HG03442 (cell line): ENCODE measurements around the gene WNT16.
"Not testable (repeated sequence)": the region's sequence is repeated elsewhere in the genome, so short reads cannot be mapped to it uniquely, and the experiment has no call there.

Experiments
- ATAC-seq: cut with Tn5 transposase; IDR thresholded peaks from one replicate; pipeline ENCODE4 v1.9.1; 2021; ENCODE audit warnings: mild to moderate bottlenecking, moderate library complexity; ENCODE audit not compliant: unreplicated experiment

The WNT16 gene

GRCh38 chr7:121305109-121305508, 23.7 kb upstream of the WNT16 start:
- ATAC-seq: no peak

DNA sequence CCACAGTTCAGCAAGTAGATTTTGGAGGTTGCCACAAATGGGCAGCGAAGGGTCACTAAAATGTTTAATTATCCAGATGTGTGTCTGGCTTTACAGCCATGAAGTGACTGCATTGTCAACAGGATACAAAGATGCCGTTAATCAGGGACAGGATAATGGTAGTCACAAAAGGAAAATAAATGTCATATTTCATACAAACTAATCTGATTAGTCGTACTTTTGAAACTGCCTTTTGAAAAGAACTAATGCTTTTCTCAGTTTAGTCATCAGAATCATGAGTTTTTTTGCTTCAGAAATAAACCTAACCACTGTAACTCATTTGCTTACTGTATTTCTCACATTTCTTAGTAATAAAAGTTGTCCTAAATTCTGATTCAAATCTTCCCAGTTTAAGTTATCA, 22.2 kb upstream of the WNT16 start:
- ATAC-seq: no peak

GRCh38 chr7:121307021-121307574, 21.7 kb upstream of the WNT16 start:
- ATAC-seq: no peak

DNA sequence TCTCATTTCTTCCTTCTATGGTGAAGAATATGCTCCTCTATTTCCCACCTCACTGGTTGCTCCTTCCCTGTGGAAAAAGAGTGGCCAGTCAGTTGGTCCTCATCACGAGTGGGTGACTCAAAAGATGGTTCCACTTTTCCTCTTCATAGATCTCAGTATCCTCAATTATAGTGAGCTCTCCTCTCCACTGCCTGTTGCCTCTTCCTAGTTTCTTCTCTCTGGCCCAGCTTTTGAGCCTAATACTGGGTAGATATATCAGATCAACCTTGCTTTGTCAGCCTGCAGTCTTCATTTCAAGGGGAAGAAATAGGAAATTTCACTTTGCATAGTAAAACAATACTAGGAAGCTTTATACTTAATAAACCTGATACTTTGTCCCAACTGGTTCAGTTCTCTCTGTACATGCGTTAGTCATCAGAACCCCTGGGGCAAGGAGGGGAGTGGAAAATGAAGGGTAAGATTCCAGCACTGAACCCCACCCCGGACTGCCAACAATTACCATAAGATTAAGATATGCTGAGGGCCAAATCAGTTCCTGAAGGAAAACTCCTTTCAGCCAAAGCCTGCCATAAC, 15.5 kb upstream of the WNT16 start:
- no peak for ATAC-seq

DNA sequence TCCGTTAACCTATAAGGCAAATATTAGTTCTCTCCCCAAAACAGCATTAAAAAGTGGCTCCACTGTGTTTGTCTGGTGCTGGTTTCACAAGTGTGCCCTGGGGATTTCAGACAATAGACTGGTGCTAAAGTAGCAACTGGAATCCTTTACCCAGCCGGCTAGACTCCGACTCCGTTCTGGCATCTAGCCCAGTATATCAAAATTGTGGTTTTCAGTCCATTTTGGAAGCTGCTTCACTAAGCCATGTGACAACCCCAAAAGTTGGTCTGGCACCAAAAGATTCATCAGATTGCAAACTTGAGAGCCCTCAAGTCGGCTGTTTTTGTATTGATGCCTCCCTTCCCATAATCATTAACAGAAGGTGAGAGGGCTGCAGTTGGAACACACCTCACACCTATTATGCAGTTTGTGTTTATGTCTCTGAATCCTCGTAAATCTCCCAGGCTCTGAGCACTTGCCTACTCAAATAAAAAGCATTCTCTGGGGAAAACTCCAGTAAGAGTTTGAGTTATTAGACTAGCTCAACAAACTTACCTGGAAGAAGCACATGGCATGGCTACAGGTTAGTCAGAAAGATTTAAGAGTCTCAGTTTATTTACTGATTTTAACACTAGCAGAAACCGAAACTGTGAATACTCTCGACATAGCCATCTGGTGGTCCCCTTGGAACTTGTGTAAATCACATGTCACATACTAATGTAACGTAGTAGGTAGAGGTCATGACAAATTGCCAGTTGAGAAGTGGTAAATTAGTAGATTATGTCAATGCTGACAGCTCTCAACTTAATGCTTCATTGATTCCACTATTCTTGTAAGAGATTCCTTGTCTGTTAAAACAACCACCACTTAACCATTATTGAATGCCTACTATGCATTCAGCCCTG, 14.8 kb upstream of the WNT16 start:
- ATAC-seq: peak; percentile 91

GRCh38 chr7:121315170-121315569, 13.6 kb upstream of the WNT16 start:
- not testable (repeated sequence) for ATAC-seq

DNA sequence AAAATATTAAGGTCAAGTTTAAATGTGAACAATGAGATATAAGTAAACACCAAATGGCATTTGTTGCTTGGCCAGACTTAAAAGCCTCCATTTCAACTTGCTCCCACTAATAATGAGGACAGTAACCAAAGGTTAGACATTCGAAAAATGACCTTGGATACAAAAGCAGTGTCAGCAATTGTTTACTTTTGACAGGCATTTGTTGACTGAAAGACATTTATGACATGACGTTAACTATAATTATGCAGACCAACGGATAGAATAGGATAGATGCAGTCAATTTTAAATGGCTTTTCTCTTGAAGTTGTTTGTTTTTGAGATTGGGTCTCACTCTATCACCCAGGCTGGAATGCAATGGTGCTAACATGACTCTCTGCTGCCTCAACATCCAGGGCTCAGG, 6.3 kb upstream of the WNT16 start:
- ATAC-seq: no peak

- no peak for ATAC-seq
Observed at GRCh38 chr7:121323515-121324302, 5.1 kb upstream of the WNT16 start.

GRCh38 chr7:121327671-121328070, 1.1 kb upstream of the WNT16 start:
- ATAC-seq: no peak

DNA sequence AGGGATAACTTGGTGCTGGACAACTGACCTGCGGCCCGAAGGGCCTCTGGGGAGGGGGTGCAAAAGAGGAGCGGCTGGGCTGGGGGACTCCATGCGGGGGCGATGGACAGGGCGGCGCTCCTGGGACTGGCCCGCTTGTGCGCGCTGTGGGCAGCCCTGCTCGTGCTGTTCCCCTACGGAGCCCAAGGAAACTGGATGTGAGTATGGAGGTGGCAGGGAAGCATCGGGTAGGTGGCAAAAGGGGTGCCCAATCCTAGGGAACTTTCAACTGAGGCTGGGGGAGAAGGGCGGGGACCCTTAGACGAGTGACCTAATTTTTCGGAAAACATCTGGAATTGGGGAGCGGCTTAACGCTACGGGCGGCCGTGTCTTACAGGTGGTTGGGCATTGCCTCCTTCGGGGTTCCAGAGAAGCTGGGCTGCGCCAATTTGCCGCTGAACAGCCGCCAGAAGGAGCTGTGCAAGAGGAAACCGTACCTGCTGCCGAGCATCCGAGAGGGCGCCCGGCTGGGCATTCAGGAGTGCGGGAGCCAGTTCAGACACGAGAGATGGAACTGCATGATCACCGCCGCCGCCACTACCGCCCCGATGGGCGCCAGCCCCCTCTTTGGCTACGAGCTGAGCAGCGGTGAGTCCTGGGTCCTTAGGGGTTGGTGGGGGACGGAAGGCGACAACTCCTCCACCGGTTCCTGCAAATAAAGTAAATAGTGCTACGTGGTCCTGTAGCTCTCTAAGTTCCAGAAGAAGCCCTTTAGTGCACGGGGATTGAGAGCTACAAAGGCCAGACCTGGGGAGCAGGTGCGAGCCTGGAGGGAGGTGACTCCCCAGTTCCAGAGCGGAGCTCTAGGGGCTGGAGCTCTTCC, 622 bp downstream of the WNT16 start:
- ATAC-seq: peak; percentile 60

DNA sequence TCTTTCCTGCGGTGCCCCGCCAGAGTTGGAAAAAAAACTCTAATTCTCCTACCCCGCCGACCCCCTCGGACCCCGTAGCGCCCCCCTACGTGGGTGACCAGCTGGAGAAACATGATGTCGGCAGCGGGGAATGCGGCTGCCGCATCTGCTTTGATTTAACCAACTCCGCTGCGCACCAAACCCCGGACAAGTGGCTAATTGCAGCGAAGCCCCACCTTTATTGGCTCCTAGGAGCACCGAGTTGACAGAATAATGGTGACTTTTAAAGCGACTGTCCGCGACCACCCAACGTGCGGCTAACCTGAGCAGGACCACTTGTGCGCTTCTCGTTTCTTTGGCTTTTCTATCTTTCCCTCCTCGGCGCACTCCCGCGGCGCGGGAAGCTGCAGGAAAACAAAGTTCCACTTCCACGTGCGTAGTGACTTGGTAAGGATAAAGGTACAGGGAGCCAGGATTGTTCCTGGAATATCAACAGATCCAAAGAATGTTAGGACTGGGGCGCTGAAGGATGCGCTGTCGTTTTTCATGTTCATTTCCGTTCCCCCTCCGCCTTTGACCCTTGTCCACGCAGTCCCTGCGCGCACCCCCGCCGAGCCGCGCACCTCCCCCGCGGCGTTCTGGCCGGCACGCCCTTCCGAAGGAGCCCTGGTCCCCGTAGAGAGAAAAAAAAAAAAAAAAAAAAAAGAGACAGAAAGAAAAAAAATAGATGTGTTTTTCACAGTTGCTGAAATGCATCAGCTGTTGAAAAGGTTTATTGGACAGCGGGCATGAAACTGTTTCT, 1.4 kb downstream of the WNT16 start:
- peak; percentile 22 for ATAC-seq

DNA sequence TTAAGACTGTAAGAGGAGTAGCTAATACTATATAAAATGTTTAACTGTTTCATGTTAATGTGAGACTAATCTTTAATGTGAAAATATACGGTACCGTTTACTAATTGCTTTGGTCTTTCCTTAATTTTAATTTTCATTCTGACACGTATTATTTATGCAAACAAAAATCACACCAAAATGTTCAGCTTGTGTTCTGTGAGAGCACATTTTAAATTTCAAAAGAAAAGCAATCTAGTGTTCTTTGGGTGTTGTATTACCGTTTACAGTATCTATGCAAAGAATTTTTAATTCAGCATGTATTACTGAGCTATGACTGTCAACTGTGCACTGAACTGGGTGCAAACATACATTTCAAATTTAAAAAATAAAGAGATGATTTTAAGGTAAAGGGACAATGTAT, 2.2 kb downstream of the WNT16 start:
- ATAC-seq: no peak

DNA sequence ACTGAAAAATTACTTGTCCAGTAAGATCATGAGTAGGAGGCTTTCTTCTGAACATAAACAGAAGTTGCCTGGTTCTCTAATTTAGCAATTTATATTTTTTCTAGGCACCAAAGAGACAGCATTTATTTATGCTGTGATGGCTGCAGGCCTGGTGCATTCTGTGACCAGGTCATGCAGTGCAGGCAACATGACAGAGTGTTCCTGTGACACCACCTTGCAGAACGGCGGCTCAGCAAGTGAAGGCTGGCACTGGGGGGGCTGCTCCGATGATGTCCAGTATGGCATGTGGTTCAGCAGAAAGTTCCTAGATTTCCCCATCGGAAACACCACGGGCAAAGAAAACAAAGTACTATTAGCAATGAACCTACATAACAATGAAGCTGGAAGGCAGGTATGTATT, 2.8 kb downstream of the WNT16 start:
- no peak for ATAC-seq

DNA sequence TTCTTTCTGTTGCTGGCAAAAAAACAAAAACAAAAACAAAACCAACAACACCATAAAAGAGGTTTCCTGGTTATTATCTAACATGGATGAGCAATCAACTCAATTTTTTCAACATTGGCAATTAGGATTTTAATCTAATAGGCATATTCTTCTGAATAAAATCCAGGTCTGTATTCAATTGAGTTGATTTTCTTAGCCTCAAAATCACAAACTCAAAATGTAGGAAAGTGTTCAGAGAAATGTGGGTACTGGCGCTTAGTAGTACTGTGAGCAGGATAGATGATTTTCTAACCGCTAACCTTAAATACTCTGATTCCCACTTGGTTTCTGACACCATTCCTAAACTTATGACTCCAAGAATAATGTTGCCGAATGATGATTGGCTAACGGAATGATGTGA, 5.6 kb downstream of the WNT16 start:
- ATAC-seq: no peak

DNA sequence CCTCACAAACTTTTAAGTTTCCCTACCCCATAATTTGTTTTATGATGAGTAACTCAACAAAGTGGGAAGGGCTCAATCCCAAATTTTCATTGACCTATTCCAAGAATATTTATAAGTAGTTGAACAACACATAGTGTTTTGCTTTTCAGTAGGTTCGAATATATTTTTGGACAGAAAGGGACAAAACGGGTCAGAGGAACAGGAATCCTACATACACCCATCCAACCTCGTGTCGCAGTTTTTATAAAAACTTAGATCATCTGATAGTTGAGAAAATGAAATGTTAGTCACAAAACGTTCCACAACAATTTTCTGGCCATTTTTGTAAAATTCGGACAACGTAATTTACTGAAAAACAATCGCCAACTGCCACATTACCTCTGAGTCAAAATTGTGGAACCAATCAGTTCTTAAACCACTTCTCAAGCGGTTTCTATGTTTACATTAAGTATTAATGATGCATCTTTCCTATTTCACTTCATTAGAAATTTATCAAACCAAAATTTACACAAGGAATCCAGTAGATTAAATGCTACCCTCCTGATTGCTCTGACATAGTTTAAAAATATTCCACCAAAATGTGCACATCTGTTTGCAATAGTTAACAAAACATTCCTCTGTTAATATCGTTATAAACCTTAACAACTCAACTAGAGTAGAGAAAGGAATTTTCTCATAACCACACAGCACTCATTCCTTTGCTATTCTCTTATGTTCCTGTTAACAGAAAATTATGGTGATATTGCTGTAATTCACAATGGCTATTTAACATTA, 6.3 kb downstream of the WNT16 start:
- ATAC-seq: no peak

GRCh38 chr7:121336579-121336978, 7.8 kb downstream of the WNT16 start:
- ATAC-seq: no peak

DNA sequence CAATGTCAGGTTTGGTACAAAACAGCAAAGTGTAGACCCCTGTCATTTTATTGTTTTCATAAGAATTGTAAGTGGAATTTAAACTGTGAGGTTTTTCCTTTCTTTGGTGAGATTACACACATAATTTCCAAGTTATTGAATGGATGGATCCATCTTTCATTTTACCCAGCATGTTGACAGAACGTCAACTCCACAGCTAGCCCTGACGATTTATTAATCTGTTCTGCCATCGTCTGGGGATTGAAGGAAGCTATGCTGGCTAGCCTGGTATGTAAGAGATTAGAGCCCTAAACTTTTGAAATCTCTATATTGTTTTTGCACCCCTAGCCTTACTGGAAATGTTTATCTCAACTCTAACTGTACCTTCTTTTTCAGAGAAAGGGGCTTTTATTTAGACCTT, 8.6 kb downstream of the WNT16 start:
- no peak for ATAC-seq

DNA sequence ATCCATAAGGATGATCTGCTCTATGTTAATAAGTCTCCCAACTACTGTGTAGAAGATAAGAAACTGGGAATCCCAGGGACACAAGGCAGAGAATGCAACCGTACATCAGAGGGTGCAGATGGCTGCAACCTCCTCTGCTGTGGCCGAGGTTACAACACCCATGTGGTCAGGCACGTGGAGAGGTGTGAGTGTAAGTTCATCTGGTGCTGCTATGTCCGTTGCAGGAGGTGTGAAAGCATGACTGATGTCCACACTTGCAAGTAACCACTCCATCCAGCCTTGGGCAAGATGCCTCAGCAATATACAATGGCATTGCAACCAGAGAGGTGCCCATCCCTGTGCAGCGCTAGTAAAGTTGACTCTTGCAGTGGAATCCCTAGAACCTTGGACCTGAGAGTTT, 10.3 kb downstream of the WNT16 start:
- no peak for ATAC-seq

GRCh38 chr7:121341933-121342332, 13.1 kb downstream of the WNT16 start:
- ATAC-seq: no peak
